A549 treated with Mapracorat at 1 μM for 4 hours (cell line): Measurements from ENCODE around the gene ZBTB43. TPM values are rescaled to one million over a fixed set of nuclear protein-coding genes. Genes with fewer than 3 reads are reported as not detected.

ENCODE experiments used
- total RNA-seq: library from RNA; stranded (reverse); fragments of 200-300 nt; extraction: Qiagen RNA extraction; gene quantifications from 5 replicates; pipeline ENCODE4 v1.2.3, GENCODE V29; 2022

The ZBTB43 gene, protein sequence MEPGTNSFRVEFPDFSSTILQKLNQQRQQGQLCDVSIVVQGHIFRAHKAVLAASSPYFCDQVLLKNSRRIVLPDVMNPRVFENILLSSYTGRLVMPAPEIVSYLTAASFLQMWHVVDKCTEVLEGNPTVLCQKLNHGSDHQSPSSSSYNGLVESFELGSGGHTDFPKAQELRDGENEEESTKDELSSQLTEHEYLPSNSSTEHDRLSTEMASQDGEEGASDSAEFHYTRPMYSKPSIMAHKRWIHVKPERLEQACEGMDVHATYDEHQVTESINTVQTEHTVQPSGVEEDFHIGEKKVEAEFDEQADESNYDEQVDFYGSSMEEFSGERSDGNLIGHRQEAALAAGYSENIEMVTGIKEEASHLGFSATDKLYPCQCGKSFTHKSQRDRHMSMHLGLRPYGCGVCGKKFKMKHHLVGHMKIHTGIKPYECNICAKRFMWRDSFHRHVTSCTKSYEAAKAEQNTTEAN
- total RNA-seq, result 7.2 to 10.4 TPM (median 7.4 TPM) in 5 replicates

GRCh38 chr9:126804696-126805553 lies at the start of gene ZBTB43:
TSS of gene ZBTB43 (plus strand) at chr9:126805040. CDS start at chr9:126832510, 27,470 bp downstream.

GRCh38 chr9:126860077-126860756 lies 55.4 kb downstream of the ZBTB43 start, which contains the start of gene ZBTB34:
TSS of gene ZBTB34 (plus strand) at chr9:126860639. CDS start at chr9:126879400, 18,761 bp downstream.

Other genes with a start within 250 kb of the ZBTB43 start
- gene LMX1B, start 191.1 kb upstream of the ZBTB43 start, total RNA-seq, result 0.77 to 1.6 TPM (median 1.4 TPM) in 5 replicates
- 3.3 to 4.0 TPM (median 3.6 TPM) in 5 replicates for gene ZBTB34, start 55.6 kb downstream of the ZBTB43 start, total RNA-seq
- gene RALGPS1, start 109.7 kb downstream of the ZBTB43 start, total RNA-seq, result 1.7 to 3.3 TPM (median 2.4 TPM) in 5 replicates